GM18520 (cell line): Measurements from ENCODE around the gene MOB2.
A peak's percentile ranks its signal among the peaks of the same experiment; 100 is the strongest.

Source experiments
- ATAC-seq: cut with Tn5 transposase; IDR thresholded peaks from one replicate; pipeline ENCODE4 v1.9.1; 2021; ENCODE audit not compliant: unreplicated experiment

Gene MOB2, protein sequence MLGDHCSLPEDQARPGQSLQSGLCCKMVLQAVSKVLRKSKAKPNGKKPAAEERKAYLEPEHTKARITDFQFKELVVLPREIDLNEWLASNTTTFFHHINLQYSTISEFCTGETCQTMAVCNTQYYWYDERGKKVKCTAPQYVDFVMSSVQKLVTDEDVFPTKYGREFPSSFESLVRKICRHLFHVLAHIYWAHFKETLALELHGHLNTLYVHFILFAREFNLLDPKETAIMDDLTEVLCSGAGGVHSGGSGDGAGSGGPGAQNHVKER

DNA sequence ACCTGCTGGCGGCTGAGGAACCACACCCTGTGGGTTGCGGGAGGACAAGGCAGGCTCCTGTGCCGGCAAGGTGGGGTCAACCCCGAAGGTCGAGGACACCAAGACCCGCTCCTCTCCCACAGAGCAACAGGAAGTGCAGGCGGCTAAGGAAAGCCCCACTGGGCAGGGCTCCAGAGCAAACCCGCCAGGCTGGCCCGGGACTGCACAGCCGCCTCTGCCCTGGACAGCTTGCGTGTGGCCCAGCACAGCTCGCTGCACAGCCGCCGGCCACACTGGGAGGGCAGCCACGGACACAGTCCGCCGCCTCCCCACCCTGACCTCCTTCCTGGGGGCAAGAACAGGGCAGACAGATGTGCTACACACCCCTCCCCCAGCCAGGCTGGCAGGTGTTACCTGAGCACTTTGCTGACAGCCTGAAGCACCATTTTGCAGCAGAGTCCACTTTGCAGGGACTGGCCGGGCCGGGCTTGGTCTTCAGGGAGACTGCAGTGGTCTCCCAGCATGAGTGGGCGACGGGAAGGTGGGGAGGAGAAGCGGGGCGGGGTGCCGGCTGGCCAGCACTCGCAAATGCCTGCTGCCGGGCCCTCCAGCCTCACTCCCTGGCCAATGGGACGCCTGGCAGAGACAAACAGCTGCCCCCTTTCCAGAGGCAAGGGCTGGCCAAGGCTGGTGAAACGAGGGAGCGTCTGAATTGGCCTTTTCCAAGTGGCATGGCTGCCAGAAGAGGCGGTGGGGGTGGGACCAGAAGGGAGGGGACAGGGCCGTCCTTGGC, at the start of gene MOB2:
TSS of gene MOB2 (minus strand) at position 726 of the 772 bp plus-strand sequence. CDS start at position 503, 223 bp downstream.
- no peak for ATAC-seq

DNA sequence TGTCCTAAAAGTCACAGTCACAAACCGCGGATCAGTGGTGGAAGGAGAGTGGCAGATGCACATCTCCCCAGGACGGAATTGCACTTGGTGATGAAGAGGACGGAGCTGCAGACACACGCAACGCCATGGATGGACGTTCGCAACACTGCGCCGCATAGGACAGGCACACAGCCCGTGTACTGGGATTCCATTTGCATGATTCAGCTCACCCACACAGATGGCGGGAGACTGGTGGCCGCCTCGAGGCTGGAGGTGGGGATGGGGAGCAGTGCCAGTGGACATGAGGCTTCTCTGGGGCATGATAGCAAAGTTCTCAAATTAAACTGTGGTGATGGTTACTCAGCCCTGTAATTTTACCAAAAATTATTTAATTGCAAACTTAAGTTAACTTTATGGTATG, 48.1 kb upstream of the MOB2 start:
- ATAC-seq = no peak

DNA sequence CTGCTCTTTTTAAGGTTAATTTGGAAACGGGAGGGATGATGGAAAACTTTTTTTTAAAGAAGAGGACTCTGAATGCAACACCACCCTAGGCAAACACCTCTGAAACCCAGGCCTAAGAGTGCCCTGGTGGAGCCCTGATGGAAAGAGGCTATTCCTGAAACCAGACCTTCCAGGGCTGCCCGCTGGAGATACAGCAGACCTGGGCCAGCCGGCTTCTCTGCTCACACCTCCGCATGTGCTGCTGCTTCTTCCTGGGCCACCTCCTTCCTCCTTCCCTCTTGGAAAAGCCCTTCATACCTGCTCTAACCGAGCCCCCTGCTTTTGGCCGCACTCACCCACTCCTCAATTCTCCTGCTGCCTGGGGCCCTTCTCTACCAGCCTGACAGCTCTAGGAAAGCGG, 47.6 kb upstream of the MOB2 start:
- ATAC-seq = no peak

DNA sequence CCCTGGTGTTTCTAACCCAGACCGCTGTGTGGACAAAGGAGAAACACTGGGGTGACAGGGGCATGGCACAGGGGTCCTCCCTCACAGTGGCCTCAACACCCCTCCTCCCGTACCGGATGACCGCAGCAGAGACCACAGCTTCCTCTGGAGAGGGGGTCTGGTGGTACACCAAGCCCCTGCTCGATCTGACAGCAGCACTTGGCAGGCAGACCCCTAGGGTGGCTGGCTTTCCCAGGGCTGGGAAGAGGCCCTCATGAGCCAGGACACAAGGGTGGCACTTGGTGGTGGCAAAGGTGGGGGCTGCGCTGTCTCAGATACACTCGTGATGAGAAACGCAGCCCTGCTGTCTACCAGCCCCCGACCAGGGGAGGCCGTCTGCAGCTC, 46.8 kb upstream of the MOB2 start:
- ATAC-seq = no peak

DNA sequence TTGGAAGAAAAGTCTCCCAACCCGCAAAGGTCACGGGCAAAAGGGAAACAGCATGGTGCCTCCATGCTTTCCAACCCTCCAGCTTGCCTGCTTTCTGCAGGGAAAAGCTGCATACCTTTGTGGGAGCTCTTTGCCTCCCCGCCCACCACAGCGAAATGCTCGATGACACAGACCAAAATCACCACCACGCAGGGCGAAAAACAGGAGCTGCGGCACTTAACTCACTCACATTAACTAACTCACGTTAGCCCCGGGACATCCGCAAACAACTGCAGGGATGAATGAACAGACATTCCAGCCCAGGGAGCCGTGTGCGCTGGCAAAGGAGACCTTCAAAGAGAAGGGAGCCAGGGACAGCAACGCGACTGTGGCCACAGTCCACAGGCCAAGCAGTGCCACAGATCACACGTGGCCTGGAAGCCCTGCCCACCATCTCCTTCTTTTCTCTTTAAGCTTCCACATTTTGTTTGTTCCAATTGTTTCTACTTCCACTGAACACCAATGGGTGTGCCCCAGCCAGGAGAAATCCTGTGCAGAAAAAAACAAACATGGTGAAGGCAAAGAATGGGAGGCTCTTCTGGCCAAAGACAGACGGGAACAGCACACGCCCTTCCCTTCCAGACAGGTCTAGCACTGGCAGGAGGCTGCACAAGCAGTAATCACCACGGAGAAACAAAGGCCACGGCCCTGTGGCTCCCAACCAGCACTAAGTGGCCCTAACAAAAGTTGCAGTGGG, 46.2 kb upstream of the MOB2 start:
- no peak for ATAC-seq

DNA sequence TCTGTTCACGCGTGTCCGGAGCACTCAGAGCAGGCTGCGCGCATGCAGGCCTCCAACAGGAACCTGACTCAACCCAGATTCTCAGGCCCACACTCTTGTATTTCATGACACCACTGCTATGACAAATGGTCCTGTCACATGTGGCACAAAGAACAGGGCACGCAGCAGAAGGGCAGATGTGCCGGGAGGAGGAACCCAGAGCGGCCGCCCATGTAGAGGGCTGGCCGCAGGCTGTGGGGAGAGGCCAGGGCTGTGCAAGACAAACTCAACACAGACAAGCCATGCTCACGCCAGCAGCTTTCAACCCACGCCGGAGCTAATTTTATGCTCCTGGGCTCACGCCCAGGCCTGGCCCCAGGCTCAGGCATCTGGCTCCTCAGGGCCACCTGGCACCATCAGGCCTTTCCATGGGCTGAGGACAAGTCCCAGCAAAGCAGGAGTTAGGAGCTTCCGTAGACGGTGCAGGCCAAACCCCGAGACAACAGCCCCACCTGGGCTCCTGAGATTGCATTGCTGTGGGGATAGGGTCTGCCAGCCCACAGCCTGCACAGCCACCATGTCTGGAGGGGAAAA, 45.5 kb upstream of the MOB2 start:
- no peak for ATAC-seq

DNA sequence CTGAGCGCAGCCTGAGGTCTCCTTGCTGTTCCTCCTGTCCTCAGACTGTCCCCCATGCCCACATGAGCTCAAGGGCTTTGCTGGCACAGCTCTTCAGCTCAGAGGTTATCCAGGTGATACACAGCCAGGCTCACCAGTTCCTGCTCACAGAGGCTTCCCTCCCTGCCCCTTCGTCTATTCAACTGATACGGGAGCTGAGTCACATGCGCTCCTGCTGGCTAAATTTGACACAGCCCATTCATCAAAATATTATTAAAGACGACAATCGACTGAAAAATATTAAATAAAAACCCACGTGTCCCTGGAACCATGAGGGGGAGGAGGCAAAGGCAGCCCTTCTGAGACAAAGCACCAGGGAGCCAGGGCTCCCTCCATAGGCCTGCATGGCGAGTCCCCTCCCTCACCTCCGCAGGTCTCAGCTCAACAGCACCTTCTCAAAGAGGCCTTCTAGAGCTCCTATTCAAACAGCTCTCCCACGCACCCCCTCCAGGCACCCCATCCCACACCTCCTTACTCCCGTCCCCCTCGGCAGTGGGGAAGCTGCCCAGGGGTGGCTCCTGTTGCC, 45.0 kb upstream of the MOB2 start:
- ATAC-seq = no peak

DNA sequence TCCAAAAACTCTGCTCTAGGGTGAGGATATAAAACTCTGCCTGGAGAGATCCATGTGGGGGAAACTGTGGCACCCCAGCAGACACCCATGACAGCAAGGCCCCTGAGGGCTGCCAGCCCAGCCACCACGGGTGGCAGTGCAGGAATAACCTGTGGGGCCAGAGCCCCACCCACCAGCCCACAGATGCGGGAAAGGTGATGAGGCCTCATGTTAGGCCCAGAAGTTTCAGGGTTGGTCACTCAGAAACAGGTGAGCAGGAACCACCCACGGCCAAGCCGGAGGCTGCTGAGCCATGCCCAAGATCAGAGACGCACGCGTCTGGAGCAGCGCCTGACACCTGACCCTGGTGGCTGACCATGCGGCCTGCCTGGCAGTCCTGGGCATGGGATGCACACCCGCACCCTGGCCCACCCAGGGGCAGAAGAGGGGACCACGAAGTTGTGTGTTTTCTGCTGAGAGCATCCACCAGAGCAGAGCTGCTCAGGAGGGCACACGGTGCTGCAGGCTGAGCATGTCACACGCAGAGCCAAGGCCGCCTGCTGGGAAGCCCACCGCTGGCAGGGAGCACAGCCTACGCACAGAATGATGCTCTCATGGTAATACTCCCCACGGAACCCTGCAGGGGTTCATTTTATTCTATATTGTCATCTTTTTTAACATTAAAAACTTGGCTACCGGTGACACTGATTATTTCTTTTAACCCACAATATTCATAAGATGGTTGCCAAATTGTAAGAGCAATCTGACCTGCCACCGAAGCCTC, 44.3 kb upstream of the MOB2 start:
- no peak for ATAC-seq

DNA sequence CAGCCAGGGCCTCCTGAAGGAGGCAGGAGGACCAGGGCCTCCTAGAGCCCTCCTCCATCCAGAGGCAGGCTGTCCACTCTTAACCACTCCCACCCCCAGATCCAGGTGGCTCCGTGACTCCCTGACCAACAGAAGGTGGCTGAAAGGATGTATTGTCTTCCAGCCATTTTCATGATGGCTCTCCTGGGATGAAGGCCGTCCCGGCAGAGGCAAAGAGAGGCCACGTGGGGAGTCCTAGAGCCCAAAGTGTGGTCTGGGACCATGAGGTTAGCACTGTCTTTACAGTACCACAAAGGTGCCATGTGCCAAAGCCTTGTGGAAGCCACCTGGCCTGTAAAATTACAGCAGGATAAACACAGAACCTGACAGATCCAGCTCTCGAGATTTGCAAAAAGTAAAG, 43.2 kb upstream of the MOB2 start:
- no peak for ATAC-seq

DNA sequence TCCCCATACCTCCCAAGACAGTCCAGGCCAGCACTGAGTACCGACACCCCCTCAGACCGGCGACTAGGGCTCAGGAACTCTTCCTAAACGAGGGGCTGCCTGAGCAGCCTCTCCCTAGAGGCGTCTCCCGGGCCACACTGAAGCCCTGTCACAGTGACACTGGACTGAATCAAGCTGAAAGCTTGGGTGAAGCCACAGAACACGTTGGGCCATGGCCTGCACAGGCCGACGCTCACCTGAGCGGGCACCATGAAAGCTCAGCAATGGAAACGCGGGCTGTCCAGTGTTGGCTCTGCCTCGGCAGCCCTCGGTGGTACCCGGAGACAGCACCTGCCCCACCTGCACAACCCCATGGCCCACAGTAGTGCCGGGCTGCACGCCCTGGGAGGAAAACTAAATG, 42.7 kb upstream of the MOB2 start:
- ATAC-seq = no peak

DNA sequence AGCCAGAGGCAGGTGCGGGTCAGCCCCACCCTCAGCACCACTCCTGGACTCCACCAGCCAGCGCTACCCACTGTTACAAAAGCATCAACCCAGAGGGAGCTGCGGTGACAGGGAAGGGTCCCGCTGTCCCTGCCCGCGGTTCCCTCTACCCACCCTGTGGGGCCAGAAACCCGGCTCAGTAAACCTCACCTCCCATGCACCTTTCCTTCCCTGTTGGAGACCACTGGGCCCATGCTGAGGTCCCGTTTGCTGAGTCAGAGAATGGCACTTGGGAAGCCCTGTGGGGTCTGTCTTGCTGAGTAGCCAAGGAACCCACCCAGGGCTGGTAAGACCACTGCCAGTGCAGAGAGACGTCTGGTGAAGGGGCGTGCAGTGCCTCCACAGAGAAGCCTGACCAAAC, 42.1 kb upstream of the MOB2 start:
- no peak for ATAC-seq

DNA sequence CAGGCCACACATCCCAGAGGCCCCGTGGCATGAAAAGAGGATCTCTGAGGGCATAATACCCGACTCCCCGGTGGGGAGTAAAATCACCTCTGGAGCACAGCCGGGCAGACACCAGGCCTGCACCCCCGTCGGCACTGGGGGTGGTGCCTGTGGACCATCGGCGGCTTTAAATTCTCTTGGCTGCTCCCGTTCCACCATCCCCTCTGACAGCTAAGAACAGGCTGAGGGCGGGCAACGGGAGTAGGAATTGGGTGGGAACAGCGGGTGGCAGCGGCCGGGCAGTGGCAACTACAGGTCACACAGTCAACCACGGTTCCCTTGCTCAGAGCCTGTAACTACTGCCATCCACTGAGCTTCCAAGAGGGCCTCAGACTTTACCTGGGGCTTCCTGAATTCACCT, 40.2 kb upstream of the MOB2 start:
- ATAC-seq = no peak

DNA sequence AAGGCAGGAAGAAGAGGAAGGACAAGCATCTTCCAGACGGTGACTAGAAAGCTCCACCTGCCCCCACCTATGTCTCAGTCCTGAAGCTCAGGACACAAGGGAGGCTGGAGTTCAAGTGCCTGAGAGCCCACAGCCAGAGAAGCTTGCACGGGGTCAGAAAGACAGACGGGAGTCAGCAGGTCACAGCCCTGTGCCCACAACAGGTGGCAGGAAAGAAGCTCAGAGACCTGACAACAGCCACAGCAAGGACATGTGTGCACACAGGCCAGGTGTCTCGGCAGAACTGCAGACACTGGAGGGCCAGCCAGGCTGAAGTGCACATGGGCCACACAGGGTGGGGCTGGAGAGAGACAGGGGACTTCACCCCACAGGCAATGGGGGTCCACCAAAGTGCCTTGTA, 37.2 kb upstream of the MOB2 start:
- ATAC-seq = no peak

DNA sequence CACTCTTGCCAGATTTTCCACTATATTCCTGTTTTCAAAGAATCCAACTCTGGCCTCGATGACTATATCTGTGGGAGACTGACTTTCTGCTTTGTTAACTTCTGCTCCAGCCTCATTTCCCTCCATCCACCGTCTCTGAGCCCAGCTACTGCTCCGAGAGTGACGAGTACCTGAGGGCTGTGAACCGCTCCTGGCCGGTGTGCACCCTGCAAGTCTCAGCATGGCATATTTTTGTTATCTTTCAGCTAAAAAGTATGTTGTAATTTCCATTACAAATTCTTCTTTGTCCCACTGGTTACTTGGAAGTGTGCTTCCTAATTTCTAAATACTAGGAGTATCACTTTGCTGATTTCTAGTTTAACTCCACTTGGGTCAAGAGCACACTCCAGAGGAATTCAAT, 36.5 kb upstream of the MOB2 start:
- ATAC-seq = no peak

DNA sequence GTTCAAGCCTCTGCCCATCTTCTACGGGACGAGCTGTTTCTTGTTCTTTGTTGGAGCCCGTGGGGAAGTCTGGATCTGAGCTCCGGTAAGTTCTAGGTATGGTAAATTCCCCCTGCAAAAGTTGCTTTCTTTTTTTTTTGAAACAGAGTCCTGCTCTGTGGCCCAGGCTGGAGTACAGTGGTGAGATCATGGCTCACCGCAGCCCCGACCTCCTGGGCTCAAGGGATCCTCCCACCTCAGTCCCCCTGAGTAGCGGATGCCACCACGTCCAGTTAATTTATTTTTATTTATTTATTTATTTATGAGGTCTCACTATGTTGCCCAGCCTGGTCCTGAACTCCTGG, 35.5 kb upstream of the MOB2 start:
- no peak for ATAC-seq

DNA sequence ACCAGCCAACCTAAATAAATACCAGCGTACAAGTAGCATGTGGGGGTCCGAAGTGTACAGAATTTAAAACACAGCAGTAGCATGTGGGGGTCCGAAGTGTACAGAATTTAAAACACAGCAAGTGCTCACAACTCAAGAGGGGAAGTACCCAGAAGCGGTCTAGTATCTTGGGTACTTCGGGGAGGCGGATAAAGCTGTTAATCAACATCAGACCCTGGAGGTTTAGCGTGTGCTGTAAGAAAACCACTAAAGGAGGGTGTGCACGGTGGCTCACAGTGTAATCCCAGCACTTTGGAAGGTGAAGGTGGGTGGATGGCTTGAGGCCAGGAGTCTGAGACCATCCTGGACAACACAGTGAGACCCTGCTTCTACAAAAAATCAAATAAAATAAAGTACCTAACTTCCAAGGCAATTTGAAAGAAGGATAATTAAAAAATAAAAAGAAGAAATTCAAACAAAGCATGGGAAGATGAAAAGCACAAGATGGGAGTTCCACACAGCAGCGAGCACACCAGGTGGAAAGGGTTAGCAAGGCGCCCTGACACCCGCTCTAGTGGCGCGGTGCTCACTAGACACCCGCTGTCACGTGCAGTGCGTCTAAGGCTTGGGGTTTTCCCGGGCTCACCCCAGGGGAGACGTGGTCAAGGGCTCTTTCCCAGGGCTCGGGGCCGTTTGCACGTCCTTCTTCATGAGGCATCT, 35.0 kb upstream of the MOB2 start:
- peak; percentile 71 for ATAC-seq

DNA sequence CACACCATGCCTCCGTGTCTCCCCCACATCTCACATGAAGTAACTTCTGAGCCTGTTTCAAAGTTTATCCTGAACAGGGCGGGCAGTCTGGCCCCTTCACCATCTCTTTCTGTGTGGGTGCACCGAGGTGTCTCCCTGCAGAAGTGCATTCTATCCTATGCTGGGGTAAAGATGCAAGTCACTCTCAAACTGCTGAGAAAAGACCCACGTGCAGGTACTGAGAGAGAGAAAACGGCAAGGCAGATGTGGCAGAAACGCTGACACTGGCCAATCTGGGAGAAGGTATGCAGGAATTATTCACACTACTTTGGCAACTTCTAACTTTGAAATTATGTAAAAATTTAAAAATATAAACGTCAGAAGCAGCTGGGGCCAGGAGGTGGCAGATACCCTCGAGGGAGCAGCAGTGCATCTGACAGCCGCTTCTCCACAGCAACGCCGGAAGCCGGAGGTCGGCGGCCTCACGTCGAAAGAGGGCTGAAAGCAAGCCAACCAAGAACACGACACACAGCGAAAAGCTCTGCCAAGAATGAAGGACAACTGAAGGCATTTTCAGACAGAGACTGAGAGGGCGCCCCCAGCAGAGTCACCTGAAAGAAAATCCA, 34.2 kb upstream of the MOB2 start:
- ATAC-seq = no peak

DNA sequence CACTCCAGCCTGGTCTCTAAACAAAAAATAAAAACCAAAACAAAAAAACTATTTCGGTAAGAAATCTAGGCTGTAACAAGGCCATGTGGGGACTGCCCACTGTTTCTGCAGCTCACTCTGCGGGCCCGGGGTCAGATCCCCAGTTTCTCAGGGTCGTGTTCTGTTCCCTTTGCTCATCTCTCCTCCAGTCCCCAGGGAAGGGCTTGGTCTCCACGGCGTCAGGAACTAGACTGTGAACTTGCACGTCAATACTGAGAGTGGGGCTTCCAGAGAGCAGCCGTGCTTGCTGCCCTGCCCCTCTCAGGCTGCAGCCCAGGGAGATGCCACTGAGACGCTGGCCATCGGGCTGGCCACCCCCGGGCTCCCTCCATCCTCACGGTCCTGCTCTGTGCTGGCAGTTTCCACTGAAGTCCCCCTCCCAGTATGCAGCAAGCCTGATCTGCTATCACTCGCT, 33.7 kb upstream of the MOB2 start:
- no peak for ATAC-seq
